Stimulated activated CD4-positive, alpha-beta T cell treated with anti-CD3 and anti-CD28 coated beads, Interleukin-2, amount 100 ng/mL, for 4 hours (primary cell): ENCODE results near the gene FHL2.
A peak's percentile ranks its signal among the peaks of the same experiment; 100 is the strongest.

Source experiments
- DNase-seq: peaks from one replicate; pipeline ENCODE4 v3.0.0-alpha.2; 2020; ENCODE audit warnings: low read depth

Gene FHL2

DNA sequence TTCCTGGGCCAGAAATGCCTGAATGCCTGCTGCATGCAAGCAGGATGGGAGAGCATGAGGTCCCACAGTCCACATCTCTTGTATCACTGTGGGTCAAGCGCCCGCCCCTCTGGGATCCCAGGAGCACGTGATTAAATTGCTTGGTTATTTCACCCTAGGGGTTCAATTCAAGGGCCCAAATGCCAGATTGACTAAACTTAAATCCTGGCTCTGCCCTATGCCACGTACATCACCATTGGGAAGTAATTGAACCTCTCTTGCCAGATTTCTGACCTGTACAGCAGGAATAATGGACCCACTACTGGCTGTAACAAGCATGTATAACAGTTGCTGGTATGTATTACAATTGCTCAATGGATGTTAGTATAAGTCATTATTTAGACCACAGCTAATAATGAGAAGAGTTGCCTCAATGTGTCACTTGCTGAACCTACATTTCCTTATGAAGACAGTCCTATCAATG lies 19.9 kb downstream of the FHL2 start:
- DNase-seq, result no peak

DNA sequence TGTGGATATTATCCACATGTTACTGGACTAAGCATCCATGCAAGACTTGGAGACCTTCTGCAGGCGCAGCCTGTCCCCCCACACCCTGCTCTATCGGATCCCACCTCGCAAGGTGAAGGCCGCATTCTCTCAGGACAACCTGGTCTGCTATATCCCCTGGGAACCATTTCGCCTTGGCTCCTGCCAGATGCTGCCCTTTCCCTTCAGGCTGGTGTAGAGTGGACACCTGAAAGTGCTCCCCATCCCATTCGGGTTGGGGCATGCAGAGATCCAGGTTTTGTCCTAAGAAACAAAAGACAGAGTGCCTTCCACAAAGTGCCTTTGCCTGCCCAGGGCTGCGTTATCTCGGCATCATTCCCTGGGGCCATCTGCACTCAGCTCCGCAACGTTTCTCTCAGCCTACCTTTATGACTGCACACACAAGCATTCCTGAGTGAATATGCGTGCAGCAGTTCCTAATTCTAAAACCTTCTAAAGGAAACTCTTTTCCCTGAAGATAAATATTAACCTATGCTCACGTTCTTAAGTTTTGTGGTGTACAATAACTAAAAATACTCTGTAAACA lies 20.5 kb downstream of the FHL2 start:
- no peak for DNase-seq

DNA sequence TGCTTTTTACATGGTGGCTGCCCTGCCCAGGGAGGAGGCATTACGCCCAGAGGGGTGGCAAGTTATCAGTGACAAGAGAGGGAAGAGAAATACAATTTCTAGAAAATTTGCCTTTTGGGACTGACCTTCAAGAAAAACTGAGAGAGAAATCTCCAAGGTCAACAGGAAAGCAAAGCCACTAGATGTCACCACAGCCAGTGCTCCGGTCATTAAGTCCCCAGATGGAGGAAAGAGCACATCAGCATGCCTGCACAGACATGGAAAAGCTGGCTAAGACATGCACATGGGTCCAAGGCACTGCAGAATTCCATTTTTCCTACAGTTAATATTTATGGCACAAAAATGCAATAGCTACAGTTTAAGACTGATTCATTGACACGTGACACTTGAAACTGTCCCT lies 21.0 kb downstream of the FHL2 start:
- no peak for DNase-seq

DNA sequence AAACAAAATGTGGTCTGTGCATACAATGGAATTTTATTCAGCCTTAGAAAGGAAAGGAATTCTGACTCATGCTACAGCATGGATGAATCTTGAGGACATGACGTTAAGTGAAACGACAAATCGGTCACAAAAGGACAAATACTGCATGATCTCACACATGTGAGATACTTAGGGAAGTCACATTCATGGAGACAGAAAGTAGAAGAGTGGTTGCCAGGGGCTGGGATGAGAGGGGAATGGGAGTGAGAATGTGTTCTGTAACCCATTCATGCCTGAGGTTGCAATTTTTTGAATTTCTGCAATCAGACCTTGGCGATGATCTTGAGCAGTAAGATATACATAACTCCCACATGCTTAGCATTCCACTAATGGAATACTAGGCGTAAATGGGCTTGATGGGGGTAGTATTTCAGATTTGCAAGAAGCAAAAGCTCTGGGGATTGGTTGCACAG lies 22.0 kb downstream of the FHL2 start:
- no peak for DNase-seq

DNA sequence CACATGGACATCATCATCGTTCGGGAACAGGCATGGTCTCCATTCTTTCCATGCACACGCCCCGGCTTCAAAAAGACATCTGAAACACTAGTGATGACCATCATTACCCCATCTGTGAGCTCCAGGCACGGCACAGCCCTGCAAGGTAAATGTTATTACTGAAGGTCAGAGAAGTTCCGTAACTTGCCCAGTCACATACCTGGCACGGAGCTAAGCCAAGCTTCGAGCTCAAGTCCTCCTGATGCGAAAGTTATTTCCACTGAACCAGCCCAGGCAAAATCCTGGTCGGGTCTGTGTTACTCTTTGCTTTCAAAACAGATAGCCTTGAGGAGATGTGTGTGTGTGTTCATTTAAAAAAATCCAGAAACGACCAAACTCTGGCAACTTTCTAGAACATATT lies 22.8 kb downstream of the FHL2 start:
- no peak for DNase-seq

DNA sequence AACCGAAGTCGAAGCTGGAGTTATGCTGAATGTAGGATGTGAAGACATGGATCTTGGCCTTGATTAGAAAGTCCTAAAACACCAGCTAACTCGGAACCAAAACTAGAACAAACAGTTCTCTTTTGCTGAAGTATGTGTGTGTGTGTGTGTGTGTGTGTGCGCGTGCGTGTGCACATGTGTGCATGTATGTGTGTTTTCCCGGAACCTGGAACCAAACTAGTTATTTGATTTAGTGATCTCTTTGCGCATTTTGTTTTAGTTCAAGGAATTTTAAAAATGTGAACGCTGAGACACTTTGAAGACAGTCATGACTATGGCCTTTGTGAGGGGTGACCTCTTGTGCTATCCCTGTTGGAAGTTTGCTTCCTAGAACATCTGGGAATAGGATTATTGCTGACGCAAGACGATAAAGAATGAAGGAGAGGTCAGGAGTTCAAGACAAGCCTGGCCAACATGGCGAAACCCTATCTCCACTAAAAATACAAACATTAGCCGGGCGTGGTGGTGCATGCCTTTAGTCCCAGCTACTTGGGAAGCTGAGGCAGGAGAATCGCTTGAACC lies 23.8 kb downstream of the FHL2 start:
- DNase-seq, result no peak

DNA sequence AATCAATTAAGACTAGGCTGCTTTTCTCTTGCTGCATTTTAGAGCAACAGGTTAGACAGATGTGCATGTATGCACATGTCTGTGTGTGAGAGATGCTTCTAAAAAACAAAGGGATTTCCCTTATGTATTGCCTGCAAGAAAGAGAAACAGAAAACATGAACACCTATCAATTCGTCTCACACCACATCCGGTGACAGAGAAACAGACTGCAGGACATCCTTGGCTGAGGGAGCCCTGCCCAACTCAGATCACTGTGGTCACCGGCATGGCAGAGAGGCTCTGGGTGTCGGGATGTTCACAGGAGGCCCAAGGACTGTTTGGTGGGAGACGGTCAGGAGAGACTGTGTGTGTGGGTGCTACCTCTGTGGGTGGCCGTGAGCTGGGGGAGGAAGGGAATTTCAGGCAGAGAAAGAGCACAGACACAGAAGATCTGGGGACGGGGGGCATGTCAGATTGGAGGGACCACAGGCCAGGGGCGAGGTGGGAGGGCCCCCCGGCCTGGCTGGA lies 24.9 kb downstream of the FHL2 start:
- no peak for DNase-seq

DNA sequence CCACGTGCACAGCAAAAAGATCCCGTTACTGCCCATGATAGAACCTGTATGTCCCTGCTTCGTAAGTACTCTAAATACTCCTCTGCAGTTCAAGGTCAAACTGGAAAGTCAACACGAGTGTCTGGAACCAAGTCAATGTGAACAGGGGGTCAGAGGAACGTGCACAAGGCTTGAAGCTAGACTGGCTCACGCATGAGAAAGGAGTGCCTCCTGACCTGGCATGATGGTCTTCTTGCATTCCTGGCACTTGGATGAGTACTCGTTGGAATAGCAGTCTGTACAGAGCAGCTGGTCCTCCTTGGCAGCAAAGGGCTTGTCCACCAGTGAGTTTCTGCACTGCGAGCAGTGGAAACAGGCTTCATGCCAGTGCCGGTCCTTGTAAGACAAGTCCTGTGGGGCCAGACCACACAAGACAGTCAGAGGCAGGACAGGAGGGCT lies 25.5 kb downstream of the FHL2 start:
- no peak for DNase-seq

DNA sequence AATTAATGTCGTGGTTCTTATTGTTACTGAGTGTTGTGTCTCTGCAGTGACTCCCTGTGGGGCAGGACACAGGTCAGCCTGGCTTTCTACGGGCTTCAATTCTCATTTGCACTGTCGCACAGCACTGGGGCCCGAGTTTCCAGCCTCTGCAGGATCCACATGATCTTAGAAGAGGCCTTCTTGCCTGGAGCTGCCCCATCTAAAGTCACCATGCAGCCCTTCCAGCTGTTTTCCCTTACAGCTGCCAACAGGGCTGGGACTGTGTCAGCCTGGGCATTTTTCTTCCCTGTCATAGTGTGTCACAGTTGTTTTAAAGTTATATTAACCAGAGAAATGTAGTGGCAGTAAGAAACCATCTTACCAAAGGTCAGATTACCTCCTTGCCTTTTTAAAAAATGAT lies 27.0 kb downstream of the FHL2 start:
- no peak for DNase-seq

DNA sequence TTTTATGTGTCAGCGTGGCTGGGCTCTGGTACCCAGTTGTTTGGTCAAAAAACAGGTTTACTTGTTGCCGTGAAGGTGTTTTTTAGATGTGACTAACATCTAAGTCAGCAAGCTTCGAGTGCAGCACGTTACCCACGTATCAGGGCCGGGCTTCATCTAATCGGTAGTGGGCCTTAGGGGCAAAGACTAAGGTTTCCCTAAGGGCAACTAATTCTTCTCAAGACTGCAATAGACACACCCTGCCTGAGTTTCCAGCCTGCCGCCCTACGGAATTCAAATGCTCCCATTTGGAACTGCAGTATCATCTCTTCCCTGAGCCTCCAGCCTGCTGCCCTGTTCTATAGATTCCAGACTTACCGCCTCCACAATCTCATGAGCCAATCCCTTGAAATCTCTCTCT lies 27.7 kb downstream of the FHL2 start:
- DNase-seq, result no peak

DNA sequence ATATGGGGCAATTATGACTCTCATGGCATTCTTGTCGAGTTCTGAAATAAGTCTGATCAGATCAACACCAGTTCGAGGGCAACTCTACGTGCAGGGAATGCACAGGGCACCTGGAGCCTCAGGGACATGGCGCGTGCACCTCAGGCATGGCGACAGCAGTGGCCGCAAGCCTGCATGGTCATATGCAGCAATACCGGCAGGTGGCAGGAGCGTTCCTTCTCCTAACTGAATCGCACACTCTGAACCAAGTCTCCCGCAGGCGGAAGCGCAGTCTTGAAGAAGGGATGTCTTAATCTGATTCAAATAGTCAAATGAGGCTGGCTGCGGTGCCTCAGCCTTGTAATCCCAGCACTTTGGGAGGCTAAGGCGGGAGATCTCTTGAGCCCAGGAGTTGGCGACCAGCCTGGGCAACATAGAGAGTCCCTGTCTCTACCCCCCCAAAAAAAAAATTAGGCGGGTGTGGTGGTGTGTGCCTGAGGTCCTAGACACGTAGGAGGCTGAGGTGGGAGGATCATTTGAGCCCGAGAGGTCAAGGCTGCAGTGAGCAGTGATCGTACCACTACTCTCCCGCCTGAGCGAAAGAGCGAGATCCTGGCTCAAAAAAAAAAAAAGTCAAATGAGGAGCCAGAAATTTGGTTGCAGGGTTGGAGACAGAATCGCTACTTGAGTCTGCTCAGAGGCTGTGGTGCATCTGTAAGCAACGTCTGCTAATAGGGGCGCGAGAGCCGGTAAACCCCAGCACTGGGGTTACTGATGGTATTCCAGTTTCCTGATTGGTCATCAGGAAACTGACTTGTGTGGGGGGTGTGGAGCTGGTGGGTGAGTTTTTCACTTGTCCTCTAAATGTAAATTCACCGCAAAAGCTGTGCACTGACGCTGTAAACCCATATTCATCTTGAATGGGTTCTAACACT lies 28.8 kb downstream of the FHL2 start:
- peak; percentile 75 for DNase-seq

DNA sequence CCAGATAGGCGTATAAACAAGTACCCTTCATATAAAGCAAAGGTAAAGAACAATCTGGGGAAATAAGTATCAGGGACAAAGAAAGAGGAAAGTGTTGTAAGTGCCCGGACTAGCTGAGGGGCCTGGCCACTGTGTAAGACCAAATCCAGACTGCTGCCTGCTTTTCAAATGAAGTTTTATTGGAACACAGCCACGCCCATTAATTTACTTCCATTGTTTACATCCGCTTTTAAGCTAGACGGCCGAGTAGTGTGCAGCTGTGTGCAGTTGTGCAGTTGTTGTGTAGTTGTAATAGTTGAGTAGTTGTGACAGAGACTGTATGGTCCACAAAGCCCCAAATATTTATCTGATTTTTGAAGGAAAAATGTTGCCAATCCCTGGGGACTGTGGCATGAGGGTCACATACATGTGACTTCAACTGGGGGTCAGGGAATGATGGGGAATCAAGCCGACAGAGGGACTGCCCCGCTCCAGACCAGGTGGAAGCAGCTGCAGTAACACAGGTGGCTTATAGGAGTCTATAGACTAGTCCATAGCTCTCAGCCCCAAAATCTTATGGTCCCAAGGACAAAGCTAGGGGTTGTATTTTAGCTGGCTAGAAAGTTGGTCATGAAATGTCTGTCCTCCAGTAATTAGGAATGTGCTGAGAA lies 30.0 kb downstream of the FHL2 start:
- no peak for DNase-seq

DNA sequence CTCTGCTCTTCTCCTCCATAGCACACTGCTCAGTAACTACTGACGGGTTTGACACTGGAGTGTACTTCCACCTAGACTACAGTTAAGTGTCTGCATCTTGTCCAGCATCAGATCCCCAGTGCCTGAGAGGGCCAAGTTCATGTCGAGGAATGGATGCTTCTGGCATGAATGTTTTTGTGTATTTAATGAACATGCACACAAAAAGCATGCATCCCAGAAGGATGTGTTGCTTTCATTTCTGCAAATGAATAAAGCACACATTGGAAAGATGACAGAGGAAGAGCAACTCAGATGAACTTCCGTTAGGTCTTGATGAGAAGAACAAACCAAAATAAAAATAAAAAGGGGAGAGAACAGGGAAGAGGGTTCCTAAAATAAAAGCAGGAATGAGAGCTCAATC lies 33.6 kb downstream of the FHL2 start:
- no peak for DNase-seq

DNA sequence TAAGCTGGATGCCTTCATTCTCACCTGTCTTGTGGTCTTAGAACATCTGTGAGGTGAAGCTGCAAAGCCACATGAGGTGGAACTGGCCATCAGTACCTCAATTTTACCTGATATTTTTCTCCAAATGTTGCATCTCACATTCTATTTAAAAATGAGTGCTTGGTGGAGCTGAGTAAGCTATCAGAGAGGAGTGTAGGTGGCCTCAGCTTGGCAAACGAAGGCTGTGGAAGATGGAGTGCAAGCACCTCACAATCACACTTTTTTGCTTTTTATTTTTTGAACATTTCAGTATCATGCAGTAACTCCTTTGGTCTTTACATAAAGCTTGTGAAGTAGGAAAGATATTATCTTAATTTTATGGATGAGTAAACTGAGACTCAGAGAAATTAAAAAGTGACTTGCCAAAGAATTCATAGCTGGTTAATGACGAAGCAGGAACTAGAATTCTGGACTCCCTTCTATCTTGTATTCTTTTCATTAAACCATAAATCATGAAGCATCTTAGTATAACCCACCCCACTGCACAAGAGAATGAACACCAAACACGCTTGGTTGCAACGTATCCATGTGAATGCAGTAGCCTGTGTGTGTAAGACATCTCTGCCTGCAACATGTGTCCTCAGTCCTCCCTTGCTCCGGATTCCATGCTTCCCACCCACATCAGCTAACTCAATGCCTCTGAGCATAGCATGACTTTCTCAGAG lies 34.3 kb downstream of the FHL2 start:
- DNase-seq, result no peak

DNA sequence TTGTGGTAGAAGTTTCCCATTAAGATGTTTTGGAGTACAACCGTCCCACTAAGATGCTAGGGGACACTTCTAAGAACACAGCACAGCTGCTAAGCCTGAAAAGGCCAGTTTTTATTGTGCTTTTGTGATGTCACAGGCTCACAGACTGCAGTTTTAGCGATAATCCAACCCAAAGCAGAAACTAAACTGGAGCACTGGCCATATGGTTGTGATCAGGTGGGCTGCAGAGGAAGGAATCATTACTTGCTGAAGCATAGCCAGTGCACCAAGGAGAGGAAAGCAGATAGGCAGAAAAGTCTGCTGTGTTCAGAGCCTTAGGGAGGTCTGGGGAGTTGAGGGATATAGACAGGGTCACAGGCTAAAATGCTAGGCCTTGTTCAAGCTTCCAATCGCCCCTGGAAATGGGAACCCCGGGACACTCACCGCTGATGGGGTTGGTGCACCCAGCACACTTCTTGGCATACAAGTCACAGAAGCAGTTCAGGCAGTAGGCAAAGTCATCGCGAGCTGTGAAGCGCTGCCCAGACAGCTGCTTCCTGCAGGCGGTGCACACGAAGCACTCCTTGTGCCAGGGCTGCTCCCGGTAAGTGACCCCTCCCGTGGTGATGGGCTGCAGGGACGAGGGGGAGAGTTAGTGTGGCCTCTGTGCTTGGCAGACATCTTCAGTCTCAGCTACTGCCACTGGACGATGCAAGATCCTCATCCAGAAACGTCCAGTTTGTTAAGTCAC lies 35.8 kb downstream of the FHL2 start:
- no peak for DNase-seq

DNA sequence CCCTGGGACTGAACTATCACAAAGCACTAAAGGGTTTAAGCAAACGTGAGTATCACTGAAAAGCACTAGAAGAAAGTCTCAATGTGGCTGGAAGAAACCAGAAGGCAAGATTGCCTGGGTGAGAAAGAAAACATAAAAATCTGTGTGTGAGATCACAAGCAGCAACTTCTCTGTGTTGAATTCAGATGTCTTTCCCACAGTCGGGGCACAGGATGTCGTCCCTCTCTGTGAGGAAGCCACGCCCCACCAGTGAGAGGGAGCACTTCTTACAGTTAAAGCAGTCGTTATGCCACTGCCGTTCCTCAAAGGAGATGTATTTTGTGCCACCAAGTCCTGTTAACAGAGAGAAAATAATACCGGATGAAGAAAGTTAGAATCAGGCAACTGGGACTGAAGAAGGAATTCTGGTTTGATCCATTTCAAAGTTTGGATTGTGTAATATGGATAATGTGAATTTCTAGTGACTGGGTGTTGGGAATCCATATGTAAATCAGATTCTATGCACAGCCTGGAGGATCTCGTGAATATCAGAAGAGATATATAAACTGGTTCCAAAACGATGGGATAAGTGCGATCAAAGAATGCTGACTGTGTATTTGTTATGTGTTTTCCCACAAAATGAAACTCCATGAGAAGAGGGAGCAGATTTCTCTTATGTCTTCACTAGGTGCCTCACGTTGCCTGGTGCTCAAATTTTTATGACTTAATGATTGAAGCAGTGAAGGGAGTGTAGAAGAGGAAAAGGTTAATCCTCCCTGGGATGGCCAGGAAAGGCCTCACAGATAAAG lies 37.6 kb downstream of the FHL2 start:
- peak; percentile 26 for DNase-seq

DNA sequence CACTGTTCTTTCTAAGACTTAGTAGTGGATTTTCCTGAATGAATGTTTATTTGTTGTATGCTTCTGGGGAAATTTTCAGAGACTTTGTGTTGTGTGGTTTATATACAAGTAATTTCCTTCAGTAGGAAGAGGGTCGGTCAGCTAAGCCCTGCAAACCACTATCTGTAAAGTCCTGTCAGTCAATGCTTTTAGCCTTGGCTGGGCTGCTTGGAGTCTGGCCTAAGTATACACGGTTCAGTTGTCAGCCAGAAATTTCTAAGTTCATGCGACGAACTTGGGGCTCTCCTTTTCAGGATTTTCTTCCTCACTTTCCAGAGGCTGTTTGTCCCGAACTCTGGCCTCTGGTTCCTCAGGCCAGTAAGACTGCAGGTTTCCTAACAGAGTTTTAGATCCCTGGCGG lies 40.3 kb downstream of the FHL2 start:
- no peak for DNase-seq

DNA sequence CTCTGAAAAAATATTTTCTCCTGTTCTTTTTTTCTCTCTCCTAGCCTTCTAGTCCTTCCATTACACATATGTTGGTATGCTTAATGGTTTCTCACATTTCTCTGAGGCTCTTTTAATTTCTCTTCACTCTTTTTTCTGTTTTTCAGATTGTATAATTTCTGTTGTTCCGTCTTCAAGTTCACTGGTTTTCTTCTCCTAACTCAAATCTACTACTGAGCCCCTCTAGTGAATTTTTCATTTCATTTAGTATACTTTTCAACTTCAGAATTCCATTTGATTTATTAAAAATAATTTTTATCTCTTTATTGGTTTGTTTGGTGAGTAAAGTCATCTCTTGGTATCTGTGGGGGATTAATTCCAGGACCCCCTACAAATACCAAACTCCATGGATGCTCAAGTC lies 41.7 kb downstream of the FHL2 start:
- DNase-seq, result no peak

DNA sequence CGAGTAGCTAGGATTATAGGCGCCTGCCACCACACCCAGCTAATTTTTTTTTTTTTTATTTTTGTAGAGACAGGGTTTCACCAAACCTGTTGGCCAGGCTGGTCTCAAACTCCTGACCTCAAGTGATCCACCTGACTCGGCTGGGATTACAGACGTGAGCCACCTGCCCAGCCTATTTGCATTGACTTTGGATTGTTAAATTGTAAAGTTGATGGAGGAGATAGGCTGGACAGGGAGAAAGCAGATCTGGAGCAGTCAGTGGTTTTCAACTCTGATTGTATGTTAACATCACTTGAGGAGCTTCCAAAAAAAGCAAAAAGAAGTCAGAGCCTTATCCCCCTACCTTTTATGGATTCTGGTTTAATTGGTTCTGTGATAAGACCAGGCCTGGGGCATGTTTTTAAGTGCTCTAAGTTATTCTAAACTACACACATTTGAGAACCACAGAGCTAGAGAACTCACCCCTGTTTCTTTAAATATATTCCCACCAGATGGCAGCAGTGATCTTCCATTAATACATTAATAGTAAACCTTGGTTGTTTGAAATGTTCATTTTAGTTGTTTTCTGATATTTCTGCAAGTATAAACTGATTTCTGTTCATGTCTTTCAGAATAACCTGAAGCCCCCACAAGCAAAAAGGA lies 54.0 kb downstream of the FHL2 start:
- DNase-seq, result no peak

DNA sequence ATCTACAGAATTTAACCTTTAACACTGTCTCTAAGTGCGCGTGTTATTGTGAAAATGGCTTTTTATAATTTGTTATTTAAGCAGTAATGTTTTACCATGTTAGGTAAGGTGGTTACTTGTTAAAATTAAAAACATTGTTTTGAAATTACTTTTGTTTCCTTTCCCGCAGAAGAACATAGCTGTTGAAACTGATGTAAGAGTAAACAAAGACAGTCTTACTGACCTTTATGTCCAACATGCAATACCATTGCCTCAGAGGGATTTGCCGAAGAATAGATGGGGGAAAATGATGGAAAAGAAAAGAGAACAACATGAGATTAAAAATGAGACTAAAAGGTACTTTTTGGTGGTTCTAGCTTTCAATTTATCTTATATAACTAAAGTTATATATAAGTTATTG lies 59.4 kb downstream of the FHL2 start:
- DNase-seq, result no peak
